Hepatocyte (in vitro differentiated cells): ENCODE data around the gene DLG2. TPM values are rescaled to one million over a fixed set of nuclear protein-coding genes. Genes with fewer than 3 reads are reported as not detected.

Experiments used
- DNase-seq: peaks from one replicate; pipeline ENCODE4 v3.0.0-alpha.2; 2016; ENCODE audit warnings: low spot score
- H2AFZ ChIP-seq: fragments of 200-600 bp; sonication (generic); 2 replicates; pipeline ENCODE4 v1.6.0; 2016; ENCODE audit warnings: antibody characterized with exemption, mild to moderate bottlenecking
- H3K27ac ChIP-seq: fragments of 200-600 bp; sonication (generic); 2 replicates; pipeline ENCODE4 v1.5.1; 2016; ENCODE audit warnings: mild to moderate bottlenecking
- H3K27me3 ChIP-seq: fragments of 200-600 bp; sonication (generic); 2 replicates; pipeline ENCODE4 v1.6.1; 2016
- H3K36me3 ChIP-seq: fragments of 200-600 bp; sonication (generic); replicated peaks from 2 replicates; pipeline ENCODE4 v1.5.1; 2016; ENCODE audit warnings: low read depth; ENCODE audit not compliant: insufficient read depth
- H3K4me1 ChIP-seq: fragments of 200-600 bp; sonication (generic); 2 replicates; pipeline ENCODE4 v1.5.1; 2016; ENCODE audit warnings: mild to moderate bottlenecking, moderate library complexity; ENCODE audit not compliant: insufficient read depth
- H3K4me2 ChIP-seq: fragments of 200-600 bp; sonication (generic); 2 replicates; pipeline ENCODE4 v1.6.0; 2016
- H3K4me3 ChIP-seq: fragments of 200-600 bp; sonication (generic); 2 replicates; pipeline ENCODE4 v1.5.1; 2016; ENCODE audit warnings: mild to moderate bottlenecking
- H3K79me2 ChIP-seq: fragments of 200-600 bp; sonication (generic); 2 replicates; pipeline ENCODE4 v1.6.0; 2017; ENCODE audit warnings: mild to moderate bottlenecking
- H3K9me2 ChIP-seq: fragments of 200-600 bp; sonication (generic); replicated peaks from 2 replicates; pipeline ENCODE4 v1.6.0; 2017; ENCODE audit warnings: mild to moderate bottlenecking; ENCODE audit not compliant: insufficient read depth
- H3K9me3 ChIP-seq: fragments of 200-600 bp; sonication (generic); 2 replicates; pipeline ENCODE4 v1.5.1; 2016; ENCODE audit warnings: low read depth, mild to moderate bottlenecking
- H4K20me1 ChIP-seq: fragments of 200-600 bp; sonication (generic); 2 replicates; pipeline ENCODE4 v1.6.0; 2016; ENCODE audit warnings: mild to moderate bottlenecking; ENCODE audit not compliant: insufficient read depth, poor library complexity, severe bottlenecking
- CTCF ChIP-seq: fragments of 200-600 bp; sonication (generic); IDR thresholded peaks from 2 replicates; pipeline ENCODE4 v1.5.1; 2016; ENCODE audit warnings: antibody characterized with exemption, mild to moderate bottlenecking; ENCODE audit not compliant: poor library complexity
- EZH2 ChIP-seq: fragments of 200-600 bp; sonication (generic); IDR thresholded peaks from 2 replicates; pipeline ENCODE4 v1.6.1; 2016; ENCODE audit warnings: antibody characterized with exemption, mild to moderate bottlenecking, borderline replicate concordance
- EZH2phosphoT487 ChIP-seq: fragments of 200-600 bp; sonication (generic); IDR thresholded peaks from one replicate; pipeline ENCODE4 v1.6.1; 2018; ENCODE audit warnings: antibody characterized with exemption, mild to moderate bottlenecking, low read depth, moderate library complexity; ENCODE audit not compliant: unreplicated experiment, severe bottlenecking
- WGBS: methylation state at CpG from one replicate; pipeline ENCODE4 v1.1.6; 2016; ENCODE audit warnings: low lambda C conversion rate; ENCODE audit errors: missing lambda C conversion rate; 5-methylcytosine and 5-hydroxymethylcytosine counted together
- polyA plus RNA-seq: library from polyadenylated mRNA; unstranded; fragments of >200 nt; fragmentation: Nextera tagmentation; extraction: Ambion mirVana; gene quantifications from 2 replicates; pipeline ENCODE4 v1.2.1, GENCODE V29; 2016
- total RNA-seq: library from RNA; depleted of rRNA; stranded (reverse); fragments of >200 nt; gene quantifications from 2 replicates; pipeline ENCODE4 v1.2.3, GENCODE V29; 2014

Gene DLG2
- total and polyA plus RNA-seq, 2 experiments from 2014 or later = 2.6 to 6.8 TPM

- H4K20me1 ChIP-seq = no peaks in the 10 kb centered on the region
- no peaks in the 10 kb centered on the region for H3K27me3 ChIP-seq
- no peaks in the 10 kb centered on the region for H3K79me2 ChIP-seq
- H3K9me3 ChIP-seq = no peaks in the 10 kb centered on the region
- DNase-seq = no peak
- 59% methylated on average over 11 of the region's 11 CpGs for WGBS
- no peak overlapping the region for H3K4me2 ChIP-seq
- no peak overlapping the region for H3K4me3 ChIP-seq
- H2AFZ ChIP-seq = no peak overlapping the region
- H3K36me3 ChIP-seq = no peaks in the 10 kb centered on the region
- H3K27ac ChIP-seq = no peak overlapping the region
- no peaks in the 10 kb centered on the region for H3K9me2 ChIP-seq
- no peaks in the 10 kb centered on the region for H3K4me1 ChIP-seq
- no peak for TF ChIP-seq CTCF
- no peak for TF ChIP-seq EZH2
- no peak for TF ChIP-seq EZH2phosphoT487
Observed at GRCh38 chr11:83456075-83456474, 2171.1 kb downstream of the DLG2 start.

- H3K27ac ChIP-seq = no peak overlapping the region
- WGBS = 84% methylated on average over 3 of the region's 3 CpGs
Observed at GRCh38 chr11:83455356-83455755, 2171.8 kb downstream of the DLG2 start.

DNA sequence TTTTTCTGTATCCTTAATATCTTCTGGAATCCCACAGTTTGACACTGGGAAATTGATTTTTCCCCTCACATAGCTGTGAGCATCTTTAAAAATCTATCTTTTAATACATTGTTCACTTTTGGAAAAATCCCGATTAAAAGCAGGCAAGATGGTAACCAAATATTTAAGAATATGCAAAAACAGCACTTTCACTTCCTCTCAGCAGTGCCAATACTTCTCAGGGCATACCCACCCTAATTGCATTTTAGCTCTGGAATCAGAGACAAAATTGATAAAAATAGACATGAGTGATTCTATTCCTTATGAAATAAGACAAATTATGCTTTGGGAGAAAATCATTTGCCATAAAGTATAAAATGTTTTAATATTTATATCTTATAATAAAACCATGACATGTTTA is 2172.5 kb downstream of the DLG2 start:
- Histone ChIP-seq H3K27ac (no peak overlapping the region), H3K4me2 (no peak overlapping the region), H2AFZ (no peak overlapping the region), H4K20me1 (no peaks in the 10 kb centered on the region), H3K4me1 (no peaks in the 10 kb centered on the region), H3K27me3 (no peaks in the 10 kb centered on the region), H3K4me3 (no peak overlapping the region), H3K36me3 (no peaks in the 10 kb centered on the region), H3K9me2 (no peaks in the 10 kb centered on the region), H3K79me2 (no peaks in the 10 kb centered on the region), H3K9me3 (no peaks in the 10 kb centered on the region)
- no peak for DNase-seq
- no peak for TF ChIP-seq EZH2phosphoT487
- TF ChIP-seq CTCF = no peak
- no peak for TF ChIP-seq EZH2
- WGBS = 87% methylated on average over 1 of the region's 1 CpG

More at GRCh38 chr11:83455356-83455755, 2171.8 kb downstream of the DLG2 start:
- Histone ChIP-seq H4K20me1 (no peaks in the 10 kb centered on the region), H3K79me2 (no peaks in the 10 kb centered on the region), H3K36me3 (no peaks in the 10 kb centered on the region), H2AFZ (no peak overlapping the region), H3K9me2 (no peaks in the 10 kb centered on the region), H3K9me3 (no peaks in the 10 kb centered on the region), H3K27me3 (no peaks in the 10 kb centered on the region), H3K4me3 (no peak overlapping the region), H3K4me1 (no peaks in the 10 kb centered on the region), H3K4me2 (no peak overlapping the region)
- DNase-seq = no peak
- TF ChIP-seq EZH2 = no peak
- no peak for TF ChIP-seq CTCF
- no peak for TF ChIP-seq EZH2phosphoT487

DNA sequence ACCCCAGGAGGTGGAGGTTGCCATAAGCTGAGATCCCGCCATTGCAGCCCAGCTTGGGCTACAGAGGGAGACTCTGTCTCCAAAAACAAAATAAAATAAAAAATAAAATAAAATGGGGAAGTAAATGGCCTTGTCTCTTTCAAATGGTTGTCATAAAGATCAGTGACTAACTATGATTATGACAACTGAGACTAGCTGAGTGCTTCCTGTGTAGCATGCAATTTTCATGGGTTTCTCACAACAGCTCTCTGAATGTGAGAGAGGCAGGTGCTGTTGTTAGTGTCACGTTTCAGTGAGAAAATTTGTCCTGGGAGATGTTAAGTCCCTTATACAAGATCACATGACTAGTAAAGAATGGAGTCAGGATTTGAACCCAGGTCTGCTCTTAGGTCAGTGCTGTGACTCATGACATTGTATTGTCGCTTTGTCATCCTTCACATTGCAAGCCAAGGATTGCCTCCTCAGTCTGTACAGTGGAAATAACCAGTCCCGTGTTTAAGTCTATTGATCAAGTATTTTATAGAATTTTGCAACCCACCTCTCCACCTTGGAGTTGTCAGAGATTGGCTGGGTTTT is 2177.7 kb downstream of the DLG2 start:
- Histone ChIP-seq H3K9me3 (no peaks in the 10 kb centered on the region), H3K4me3 (no peak overlapping the region), H3K36me3 (no peaks in the 10 kb centered on the region), H3K4me1 (no peaks in the 10 kb centered on the region), H2AFZ (no peak overlapping the region), H3K79me2 (no peaks in the 10 kb centered on the region), H3K9me2 (no peaks in the 10 kb centered on the region), H3K27ac (no peak overlapping the region), H4K20me1 (no peaks in the 10 kb centered on the region), H3K4me2 (no peak overlapping the region), H3K27me3 (no peaks in the 10 kb centered on the region)
- TF ChIP-seq EZH2phosphoT487 = no peak
- TF ChIP-seq CTCF = no peak
- TF ChIP-seq EZH2 = no peak
- DNase-seq = no peak
- WGBS = 94% methylated on average over 4 of the region's 4 CpGs
